GM21381 (cell line): ENCODE measurements around the gene RASGRP1.

Experiments
- ATAC-seq: cut with Tn5 transposase; IDR thresholded peaks from one replicate; pipeline ENCODE4 v1.9.1; 2021; ENCODE audit warnings: mild to moderate bottlenecking, moderate library complexity; ENCODE audit not compliant: unreplicated experiment

The RASGRP1 gene

GRCh38 chr15:38538328-38539007 lies 26.1 kb downstream of the RASGRP1 start:
- no peak for ATAC-seq

- no peak for ATAC-seq
These were observed 28.4 kb downstream of the RASGRP1 start for GRCh38 chr15:38536201-38536676.

GRCh38 chr15:38535491-38536200 lies 29.0 kb downstream of the RASGRP1 start:
- no peak for ATAC-seq

GRCh38 chr15:38534691-38535090 lies 29.9 kb downstream of the RASGRP1 start:
- no peak for ATAC-seq

- ATAC-seq = no peak
These were observed 30.7 kb downstream of the RASGRP1 start for GRCh38 chr15:38533926-38534325.

- no peak for ATAC-seq
These were observed 31.1 kb downstream of the RASGRP1 start for GRCh38 chr15:38533416-38533915.

- ATAC-seq = no peak
These were observed 31.9 kb downstream of the RASGRP1 start for GRCh38 chr15:38532728-38533127.

- no peak for ATAC-seq
These were observed 33.1 kb downstream of the RASGRP1 start for GRCh38 chr15:38531509-38531908.

GRCh38 chr15:38530113-38530512 lies 34.5 kb downstream of the RASGRP1 start:
- no peak for ATAC-seq

GRCh38 chr15:38528294-38528693 lies 36.3 kb downstream of the RASGRP1 start:
- ATAC-seq = no peak

- no peak for ATAC-seq
These were observed 38.5 kb downstream of the RASGRP1 start for GRCh38 chr15:38526158-38526557.

- no peak for ATAC-seq
These were observed 39.1 kb downstream of the RASGRP1 start for GRCh38 chr15:38525489-38525888.

GRCh38 chr15:38524156-38524555 lies 40.5 kb downstream of the RASGRP1 start:
- no peak for ATAC-seq

- ATAC-seq = no peak
These were observed 41.7 kb downstream of the RASGRP1 start for GRCh38 chr15:38522922-38523321.

GRCh38 chr15:38521316-38521715 lies 43.3 kb downstream of the RASGRP1 start:
- ATAC-seq = no peak

- ATAC-seq = no peak
These were observed 44.6 kb downstream of the RASGRP1 start for GRCh38 chr15:38520035-38520434.

GRCh38 chr15:38518084-38518483 lies 46.5 kb downstream of the RASGRP1 start:
- no peak for ATAC-seq

GRCh38 chr15:38517312-38517975 lies 47.2 kb downstream of the RASGRP1 start:
- ATAC-seq = no peak

GRCh38 chr15:38516626-38517025 lies 48.0 kb downstream of the RASGRP1 start:
- no peak for ATAC-seq

- ATAC-seq = no peak
These were observed 50.0 kb downstream of the RASGRP1 start for GRCh38 chr15:38514601-38515000.

- ATAC-seq = no peak
These were observed 51.7 kb downstream of the RASGRP1 start for GRCh38 chr15:38512901-38513300.

- ATAC-seq = no peak
These were observed 55.5 kb downstream of the RASGRP1 start for GRCh38 chr15:38509152-38509551.
